ENCODE results near the gene ZIC4. TPM values are rescaled to one million over a fixed set of nuclear protein-coding genes. Genes with fewer than 3 reads are reported as not detected.

The ZIC4 gene
- total RNA-seq, 2 experiments from 2014 or later, result not detected

GRCh38 chr3:147369661-147370123, 36.7 kb downstream of the ZIC4 start:
- H3K36me3 ChIP-seq (ENCODE audit: insufficient read depth, low read length), result no peaks in the 10 kb centered on the region
- Mint-ChIP-seq H3K36me3 (ENCODE audit: low read depth) (no peaks in the 10 kb centered on the region), H3K27me3 (peaks cover 89% of the 10 kb centered on the region), H3K27ac (no peak overlapping the region), H3K4me3 (no peak overlapping the region), H3K4me1 (ENCODE audit: low read depth) (no peaks in the 10 kb centered on the region), H3K9me3 (peaks cover 1% of the 10 kb centered on the region)
- peaks cover 0 to 20% of the 10 kb centered on the region in 2 experiments for H3K9me3 ChIP-seq (ENCODE audit: control insufficient read depth in 1 of 2, insufficient read depth in 1 of 2, low read length in 2 of 2)
- ChIA-PET CTCF (no interaction called here), POLR2A (no interaction called here)
- DNase-seq (no peak), ATAC-seq (ENCODE audit: poor library complexity) (no peak)
- H3K4me3 ChIP-seq (ENCODE audit: low read length), result no peak overlapping the region
- H3K27ac ChIP-seq (ENCODE audit: low read depth in 1 of 2, low read length in 2 of 2), result no peak overlapping the region
- TF ChIP-seq, protein P1, sequence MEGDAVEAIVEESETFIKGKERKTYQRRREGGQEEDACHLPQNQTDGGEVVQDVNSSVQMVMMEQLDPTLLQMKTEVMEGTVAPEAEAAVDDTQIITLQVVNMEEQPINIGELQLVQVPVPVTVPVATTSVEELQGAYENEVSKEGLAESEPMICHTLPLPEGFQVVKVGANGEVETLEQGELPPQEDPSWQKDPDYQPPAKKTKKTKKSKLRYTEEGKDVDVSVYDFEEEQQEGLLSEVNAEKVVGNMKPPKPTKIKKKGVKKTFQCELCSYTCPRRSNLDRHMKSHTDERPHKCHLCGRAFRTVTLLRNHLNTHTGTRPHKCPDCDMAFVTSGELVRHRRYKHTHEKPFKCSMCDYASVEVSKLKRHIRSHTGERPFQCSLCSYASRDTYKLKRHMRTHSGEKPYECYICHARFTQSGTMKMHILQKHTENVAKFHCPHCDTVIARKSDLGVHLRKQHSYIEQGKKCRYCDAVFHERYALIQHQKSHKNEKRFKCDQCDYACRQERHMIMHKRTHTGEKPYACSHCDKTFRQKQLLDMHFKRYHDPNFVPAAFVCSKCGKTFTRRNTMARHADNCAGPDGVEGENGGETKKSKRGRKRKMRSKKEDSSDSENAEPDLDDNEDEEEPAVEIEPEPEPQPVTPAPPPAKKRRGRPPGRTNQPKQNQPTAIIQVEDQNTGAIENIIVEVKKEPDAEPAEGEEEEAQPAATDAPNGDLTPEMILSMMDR (IDR thresholded peaks at IDR 0.05), result no peak
- intact Hi-C loops (cut with DNase I, micrococcal nuclease), result no loop called here
- peaks cover 44 to 64% of the 10 kb centered on the region in 2 experiments for H3K27me3 ChIP-seq (ENCODE audit: control insufficient read depth in 1 of 2, insufficient read depth in 2 of 2, low read length in 2 of 2)
- H3K4me1 ChIP-seq (ENCODE audit: insufficient read depth, low read length), result no peaks in the 10 kb centered on the region

DNA sequence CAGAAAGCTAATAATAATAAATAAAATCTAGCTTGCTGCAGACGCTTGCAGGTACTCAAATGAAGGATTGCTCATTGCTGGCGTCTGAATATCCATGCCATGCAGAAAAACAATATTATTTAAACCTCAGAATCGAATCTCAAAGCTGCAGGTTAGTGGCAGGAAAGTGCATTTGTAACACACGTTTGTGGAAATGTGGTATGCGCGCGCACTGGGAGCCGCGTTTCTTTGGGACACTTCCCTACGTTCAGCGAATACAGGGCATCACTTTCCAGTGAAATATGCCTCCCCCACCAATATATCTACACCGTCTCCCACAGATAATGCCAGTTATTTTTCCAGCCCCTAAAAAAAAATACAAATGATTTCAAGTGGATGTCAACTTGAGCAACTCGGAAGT, 37.1 kb downstream of the ZIC4 start:
- Mint-ChIP-seq H3K27ac (no peak overlapping the region), H3K9me3 (peaks cover 2% of the 10 kb centered on the region), H3K4me3 (no peak overlapping the region), H3K36me3 (ENCODE audit: low read depth) (no peaks in the 10 kb centered on the region), H3K4me1 (ENCODE audit: low read depth) (no peaks in the 10 kb centered on the region), H3K27me3 (peaks cover 90% of the 10 kb centered on the region)
- H3K4me1 ChIP-seq (ENCODE audit: insufficient read depth, low read length), result no peaks in the 10 kb centered on the region
- POLR2A ChIA-PET, result no interaction called here
- H3K27ac ChIP-seq (ENCODE audit: low read depth in 1 of 2, low read length in 2 of 2), result no peak overlapping the region
- peaks cover 44 to 61% of the 10 kb centered on the region in 2 experiments for H3K27me3 ChIP-seq (ENCODE audit: control insufficient read depth in 1 of 2, insufficient read depth in 2 of 2, low read length in 2 of 2)
- intact Hi-C loops (cut with DNase I, micrococcal nuclease), result no loop called here
- no peak overlapping the region for H3K4me3 ChIP-seq (ENCODE audit: low read length)
- TF ChIP-seq, protein P1 (IDR thresholded peaks at IDR 0.05), result no peak
- H3K36me3 ChIP-seq (ENCODE audit: insufficient read depth, low read length), result no peaks in the 10 kb centered on the region
- ATAC-seq (ENCODE audit: poor library complexity) (no peak), DNase-seq (no peak)
- CTCF ChIA-PET, result no interaction called here
- H3K9me3 ChIP-seq (ENCODE audit: control insufficient read depth in 1 of 2, insufficient read depth in 1 of 2, low read length in 2 of 2), result peaks cover 0 to 20% of the 10 kb centered on the region in 2 experiments

GRCh38 chr3:147368561-147369221, 37.7 kb downstream of the ZIC4 start:
- DNase-seq, result no peak
- intact Hi-C loops (cut with DNase I, micrococcal nuclease), result no loop called here
- CTCF ChIA-PET, result no interaction called here
- Histone ChIP-seq H3K27ac (ENCODE audit: low read depth in 1 of 2, low read length in 2 of 2) (no peak overlapping the region), H3K9me3 (ENCODE audit: control insufficient read depth in 1 of 2, insufficient read depth in 1 of 2, low read length in 2 of 2) (peaks cover 0 to 20% of the 10 kb centered on the region in 2 experiments), H3K36me3 (ENCODE audit: insufficient read depth, low read length) (no peaks in the 10 kb centered on the region), H3K27me3 (ENCODE audit: control insufficient read depth in 1 of 2, insufficient read depth in 2 of 2, low read length in 2 of 2) (peaks cover 39 to 57% of the 10 kb centered on the region in 2 experiments), H3K4me3 (ENCODE audit: low read length) (no peak overlapping the region), H3K4me1 (ENCODE audit: insufficient read depth, low read length) (no peaks in the 10 kb centered on the region)
- Mint-ChIP-seq H3K9me3 (peaks cover 2% of the 10 kb centered on the region), H3K4me3 (no peak overlapping the region), H3K4me1 (ENCODE audit: low read depth) (no peaks in the 10 kb centered on the region), H3K36me3 (ENCODE audit: low read depth) (no peaks in the 10 kb centered on the region), H3K27me3 (peaks cover 90% of the 10 kb centered on the region), H3K27ac (no peak overlapping the region)
- TF ChIP-seq, protein P1 (IDR thresholded peaks at IDR 0.05), result no peak
- POLR2A ChIA-PET, result no interaction called here
- no peak for ATAC-seq (ENCODE audit: poor library complexity)
